Thyroid gland (tissue), 4 donors: Measurements from ENCODE around the gene KCNIP3.

Source experiments
- POLR2A ChIP-seq, 2 donors: fragments of 450-650 bp; IDR thresholded peaks; one replicate each; pipeline ENCODE4 v1.6.1; 2017; ENCODE audit warnings: antibody characterized with exemption in 2 of 2, mild to moderate bottlenecking in 2 of 2, moderate library complexity in 1 of 2
- TF ChIP-seq, protein P1 (sequence below), 6 experiments: fragments of 200-600 bp in 3 of 6; fragments of 450-650 bp in 3 of 6; sonication (generic) in 3 of 6; IDR thresholded peaks; one replicate each; pipeline ENCODE4 v1.5.1; 2016 to 2019; ENCODE audit warnings: antibody characterized with exemption in 6 of 6, mild to moderate bottlenecking in 2 of 6, inconsistent platforms in 1 of 6, moderate library complexity in 1 of 6

DNA sequence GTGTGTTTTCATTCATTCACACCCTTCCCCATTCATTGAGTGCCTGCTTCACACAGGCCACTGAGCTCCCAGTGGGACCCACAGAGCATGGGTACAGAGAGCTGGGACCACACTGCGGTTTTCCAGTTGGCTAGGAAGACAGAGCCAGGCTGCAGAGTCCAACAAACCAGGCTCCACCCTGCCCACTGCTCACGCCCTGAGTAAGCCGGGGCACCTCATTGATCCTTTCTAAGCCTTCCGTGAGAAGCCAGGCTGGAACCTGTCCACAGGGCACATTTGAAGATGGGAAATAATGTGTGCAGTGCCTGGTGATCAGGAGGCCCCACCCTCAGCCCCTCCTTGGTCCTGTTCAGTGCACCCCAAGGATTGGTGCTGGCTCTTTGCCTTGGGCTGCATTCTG is 13.5 kb downstream of the KCNIP3 start:
- TF ChIP-seq, protein P1, sequence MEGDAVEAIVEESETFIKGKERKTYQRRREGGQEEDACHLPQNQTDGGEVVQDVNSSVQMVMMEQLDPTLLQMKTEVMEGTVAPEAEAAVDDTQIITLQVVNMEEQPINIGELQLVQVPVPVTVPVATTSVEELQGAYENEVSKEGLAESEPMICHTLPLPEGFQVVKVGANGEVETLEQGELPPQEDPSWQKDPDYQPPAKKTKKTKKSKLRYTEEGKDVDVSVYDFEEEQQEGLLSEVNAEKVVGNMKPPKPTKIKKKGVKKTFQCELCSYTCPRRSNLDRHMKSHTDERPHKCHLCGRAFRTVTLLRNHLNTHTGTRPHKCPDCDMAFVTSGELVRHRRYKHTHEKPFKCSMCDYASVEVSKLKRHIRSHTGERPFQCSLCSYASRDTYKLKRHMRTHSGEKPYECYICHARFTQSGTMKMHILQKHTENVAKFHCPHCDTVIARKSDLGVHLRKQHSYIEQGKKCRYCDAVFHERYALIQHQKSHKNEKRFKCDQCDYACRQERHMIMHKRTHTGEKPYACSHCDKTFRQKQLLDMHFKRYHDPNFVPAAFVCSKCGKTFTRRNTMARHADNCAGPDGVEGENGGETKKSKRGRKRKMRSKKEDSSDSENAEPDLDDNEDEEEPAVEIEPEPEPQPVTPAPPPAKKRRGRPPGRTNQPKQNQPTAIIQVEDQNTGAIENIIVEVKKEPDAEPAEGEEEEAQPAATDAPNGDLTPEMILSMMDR (IDR thresholded peaks at IDR 0.05) = no peak
- no peak for TF ChIP-seq POLR2A (IDR thresholded peaks at IDR 0.05)
